Ovary (tissue), 3 donors: ENCODE data around the gene GABRA1.

ENCODE experiments used
- EP300 ChIP-seq: sonication (generic); formaldehyde crosslinking; IDR thresholded peaks from one replicate; pipeline ENCODE4 v1.6.1; 2017; ENCODE audit warnings: antibody characterized with exemption
- POLR2A ChIP-seq: fragments of 450-650 bp; IDR thresholded peaks from one replicate; pipeline ENCODE4 v1.6.1; 2017; ENCODE audit warnings: antibody characterized with exemption, mild to moderate bottlenecking, moderate library complexity
- TF ChIP-seq, protein P1 (sequence below), 3 donors: fragments of 450-650 bp in 2 of 3; fragments of 200-600 bp in 1 of 3; IDR thresholded peaks; one replicate each; pipeline versions ENCODE4 v1.5.1 to v1.8.0; 2016 to 2022; ENCODE audit warnings: antibody characterized with exemption in 3 of 3, mild to moderate bottlenecking in 1 of 3
- donor health status: DM: no; HTN: no; CAD: no.

- TF ChIP-seq, protein P1, sequence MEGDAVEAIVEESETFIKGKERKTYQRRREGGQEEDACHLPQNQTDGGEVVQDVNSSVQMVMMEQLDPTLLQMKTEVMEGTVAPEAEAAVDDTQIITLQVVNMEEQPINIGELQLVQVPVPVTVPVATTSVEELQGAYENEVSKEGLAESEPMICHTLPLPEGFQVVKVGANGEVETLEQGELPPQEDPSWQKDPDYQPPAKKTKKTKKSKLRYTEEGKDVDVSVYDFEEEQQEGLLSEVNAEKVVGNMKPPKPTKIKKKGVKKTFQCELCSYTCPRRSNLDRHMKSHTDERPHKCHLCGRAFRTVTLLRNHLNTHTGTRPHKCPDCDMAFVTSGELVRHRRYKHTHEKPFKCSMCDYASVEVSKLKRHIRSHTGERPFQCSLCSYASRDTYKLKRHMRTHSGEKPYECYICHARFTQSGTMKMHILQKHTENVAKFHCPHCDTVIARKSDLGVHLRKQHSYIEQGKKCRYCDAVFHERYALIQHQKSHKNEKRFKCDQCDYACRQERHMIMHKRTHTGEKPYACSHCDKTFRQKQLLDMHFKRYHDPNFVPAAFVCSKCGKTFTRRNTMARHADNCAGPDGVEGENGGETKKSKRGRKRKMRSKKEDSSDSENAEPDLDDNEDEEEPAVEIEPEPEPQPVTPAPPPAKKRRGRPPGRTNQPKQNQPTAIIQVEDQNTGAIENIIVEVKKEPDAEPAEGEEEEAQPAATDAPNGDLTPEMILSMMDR (IDR thresholded peaks at IDR 0.05): no peak
- no peak for TF ChIP-seq POLR2A
- no peak for TF ChIP-seq EP300
These were observed 47.6 kb downstream of the GABRA1 start for GRCh38 chr5:161895514-161895913.
